Suppressor macrophage treated with lipopolysaccharide for 4 hours (primary cell): ENCODE data around the gene FTH1.
"Not testable (repeated sequence)": the region's sequence is repeated elsewhere in the genome, so short reads cannot be mapped to it uniquely, and the experiment has no call there.

Experiments used
- DNase-seq: peaks from one replicate; pipeline ENCODE4 v3.0.0-alpha.2; 2020

The FTH1 gene

GRCh38 chr11:61967116-61967923 lies at the start of gene FTH1:
Gene FTH1, minus strand, starts transcription at chr11:61967634. Its CDS starts 209 bp downstream, at chr11:61967425.
- peak; percentile 99 for DNase-seq

DNA sequence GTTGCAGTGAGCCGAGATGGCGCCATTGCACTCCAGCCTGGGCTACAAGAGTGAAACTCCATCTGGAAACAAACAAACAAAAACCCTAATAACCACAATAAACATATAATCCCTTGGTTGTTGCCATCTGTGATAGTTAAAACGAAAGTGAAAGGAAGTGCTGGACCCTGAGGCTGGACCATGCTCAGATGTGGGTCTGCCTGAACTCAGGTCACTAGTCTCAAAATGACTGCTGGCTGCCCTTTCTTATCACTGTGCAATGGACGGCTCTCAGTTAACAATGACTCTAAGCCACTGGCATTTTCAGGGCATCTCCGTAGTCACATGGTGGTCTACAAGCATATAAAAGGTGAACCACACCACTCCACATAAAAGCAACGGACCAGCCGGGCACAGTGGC lies 48.2 kb upstream of the FTH1 start:
- DNase-seq, result peak; percentile 42

DNA sequence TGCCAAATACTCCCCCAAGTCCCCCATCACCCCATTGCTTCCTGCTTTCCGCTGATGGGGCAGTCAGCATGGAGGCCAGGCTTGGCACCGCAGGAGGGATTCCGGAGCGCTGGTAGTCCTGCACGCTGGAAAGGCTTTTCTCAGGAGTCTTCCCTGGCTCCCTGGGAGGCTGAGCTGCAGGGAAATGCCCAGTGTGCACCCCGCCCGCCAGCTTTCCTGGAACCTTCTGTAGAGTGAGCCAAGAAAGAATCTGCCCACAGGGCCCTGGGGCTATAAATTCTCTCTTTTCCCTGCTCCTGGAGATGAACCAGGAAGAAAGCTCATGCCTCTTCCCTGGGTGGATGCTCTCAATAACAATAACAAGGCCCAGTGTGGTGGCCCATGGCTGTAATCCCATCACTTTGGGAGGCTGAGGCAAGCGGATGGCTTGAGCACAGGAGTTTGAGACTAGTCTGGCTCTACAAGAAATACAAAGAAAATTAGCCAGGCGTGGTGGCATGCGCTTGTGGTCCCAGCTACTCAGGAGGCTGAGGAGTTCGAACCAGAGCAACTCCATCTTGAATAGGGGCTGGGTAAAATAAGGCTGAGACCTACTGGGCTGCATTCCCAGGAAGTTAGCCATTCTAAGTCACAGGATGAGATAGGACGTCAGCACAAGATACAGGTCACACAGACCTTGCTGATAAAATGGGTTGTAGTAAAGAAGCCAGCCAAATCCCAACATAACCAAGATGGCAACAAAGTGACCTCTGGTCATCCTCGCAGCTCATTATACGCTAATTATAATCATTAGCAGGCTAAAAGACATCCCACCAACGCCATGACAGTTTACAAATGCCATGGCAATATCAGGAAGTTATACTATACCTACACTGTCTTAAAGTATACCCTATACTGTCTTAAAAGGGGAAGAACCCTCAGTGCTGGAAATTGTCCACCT lies 46.4 kb upstream of the FTH1 start:
- DNase-seq, result peak; percentile 36

GRCh38 chr11:62012832-62013461 lies 45.5 kb upstream of the FTH1 start:
- peak; percentile 51 for DNase-seq

DNA sequence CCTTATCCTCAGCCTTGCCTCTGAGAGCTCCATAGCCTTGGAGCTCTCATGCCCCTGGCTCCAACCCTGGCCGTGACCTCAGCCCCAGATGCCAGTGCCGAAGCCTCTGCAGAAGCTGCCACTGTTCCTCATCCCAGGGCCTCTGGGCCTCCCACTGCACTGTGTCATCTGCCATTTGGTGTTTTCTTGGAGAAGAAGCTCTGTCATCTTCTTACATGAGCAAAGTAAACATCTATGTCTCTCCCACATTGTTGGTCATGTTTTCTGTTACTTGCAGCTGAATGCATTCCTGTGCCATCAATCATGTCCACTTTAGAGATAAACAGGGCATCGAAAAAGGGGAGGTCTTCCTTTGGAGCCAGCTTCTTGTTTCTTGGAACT lies 45.0 kb upstream of the FTH1 start:
- DNase-seq, result peak; percentile 77

GRCh38 chr11:62011881-62012280 lies 44.4 kb upstream of the FTH1 start:
- no peak for DNase-seq

GRCh38 chr11:62010935-62011528 lies 43.6 kb upstream of the FTH1 start:
- no peak for DNase-seq

DNA sequence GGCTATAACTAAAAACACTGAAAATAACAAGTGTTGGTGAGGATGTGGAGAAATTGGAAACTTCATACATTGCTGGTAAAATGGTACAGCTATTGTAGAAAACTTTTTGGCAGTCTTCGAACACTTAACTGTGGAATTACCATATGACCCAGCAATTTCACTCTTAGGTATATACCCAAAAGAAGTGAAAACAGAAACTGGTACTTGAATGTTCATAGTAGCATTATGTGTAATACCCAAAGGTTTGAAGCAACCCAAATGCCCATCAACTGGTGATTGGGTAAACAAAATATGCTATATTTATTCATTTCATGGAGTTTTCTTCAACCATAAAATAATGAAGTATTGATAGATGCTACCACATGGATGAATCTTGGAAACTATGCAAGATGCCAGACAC lies 40.8 kb upstream of the FTH1 start:
- DNase-seq, result peak; percentile 62

- peak; percentile 96 for DNase-seq
Observed at GRCh38 chr11:62004473-62004872, 37.0 kb upstream of the FTH1 start.

- not testable (repeated sequence) for DNase-seq
Observed at GRCh38 chr11:62002283-62002682, 34.8 kb upstream of the FTH1 start.

GRCh38 chr11:62001450-62002191 lies 34.2 kb upstream of the FTH1 start:
- no peak for DNase-seq

DNA sequence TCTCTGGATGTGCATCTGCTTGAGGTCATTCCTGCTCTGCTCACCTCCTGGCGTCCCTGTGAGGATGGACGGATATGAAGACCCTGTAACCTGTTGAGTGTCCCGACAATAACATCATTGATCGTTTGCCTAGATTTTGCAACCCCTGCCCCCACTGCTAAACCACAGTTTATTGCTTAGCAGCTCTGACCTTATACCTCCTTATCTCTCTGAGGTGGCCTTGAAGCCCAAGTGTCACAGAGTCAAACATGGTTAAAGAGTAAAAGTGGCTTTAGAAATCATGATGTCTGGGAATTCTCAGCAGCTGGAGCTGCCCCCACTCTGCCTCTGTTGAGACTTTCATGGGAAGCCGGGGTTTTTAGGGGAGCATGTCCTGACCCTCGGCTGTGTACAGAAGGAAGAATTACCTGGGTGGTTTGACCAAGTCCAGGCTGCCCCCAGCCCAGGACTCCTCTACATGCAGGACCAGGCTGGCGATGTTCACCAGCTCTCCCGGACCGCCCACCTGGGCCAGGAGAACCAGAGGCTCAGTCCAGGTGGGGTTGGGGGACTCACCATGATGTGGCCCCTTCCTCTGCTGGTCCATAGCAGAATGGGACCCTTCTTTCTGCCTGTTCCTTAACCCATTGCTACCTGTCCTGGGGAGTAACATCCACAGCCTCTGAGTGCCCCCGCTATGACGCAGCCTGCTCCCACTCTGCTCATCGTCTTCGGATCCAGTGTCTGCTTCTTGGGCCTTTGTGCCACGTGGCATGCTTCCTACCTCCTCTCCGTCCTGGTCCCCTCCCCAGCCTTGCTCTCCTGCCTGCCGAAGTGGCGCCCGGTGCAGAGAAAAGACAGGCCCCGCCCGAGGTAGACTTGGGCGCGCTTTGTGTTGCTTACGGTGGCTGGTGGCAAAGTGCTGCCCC lies 33.4 kb upstream of the FTH1 start:
- DNase-seq, result no peak

DNA sequence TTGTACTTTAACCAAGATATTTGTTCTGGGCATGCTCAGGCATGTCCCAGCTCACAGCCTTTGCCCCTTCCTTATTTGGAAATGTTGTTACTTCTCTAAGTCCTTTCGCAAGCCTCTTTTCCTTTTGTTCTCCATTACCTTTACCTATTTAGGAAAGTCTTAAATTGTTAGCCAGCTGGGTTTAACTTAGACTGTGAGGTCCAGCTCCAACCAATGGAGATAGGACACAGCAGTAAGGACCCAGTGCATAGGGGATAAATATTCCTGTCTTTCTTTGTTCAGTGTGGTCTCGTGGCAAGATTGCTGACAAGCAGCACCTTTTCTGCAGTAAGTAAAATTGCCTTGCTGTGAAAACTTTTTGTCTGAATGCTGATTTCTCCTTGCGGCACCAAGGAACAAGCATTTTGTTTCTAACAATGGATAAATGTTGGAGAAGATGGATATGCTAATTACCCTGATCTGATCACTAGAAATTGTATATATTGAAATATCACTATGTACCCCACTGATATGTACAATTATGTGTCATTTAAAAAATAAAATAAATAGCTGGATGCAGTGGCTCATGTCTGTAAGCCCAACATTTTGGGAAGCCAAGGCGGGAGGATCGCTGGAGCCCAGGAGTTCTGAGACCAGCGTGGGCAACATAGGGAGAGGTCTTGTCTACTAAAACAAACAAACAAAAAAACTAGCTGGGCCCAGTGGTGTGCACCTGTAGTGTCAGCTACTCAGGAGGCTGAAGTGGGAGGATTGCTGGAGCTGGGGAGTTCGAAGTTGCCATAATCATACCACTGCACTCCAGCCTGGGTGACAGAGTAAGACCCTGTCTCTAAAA lies 31.9 kb upstream of the FTH1 start:
- DNase-seq, result no peak

GRCh38 chr11:61996933-61997332 lies 29.5 kb upstream of the FTH1 start:
- no peak for DNase-seq

DNA sequence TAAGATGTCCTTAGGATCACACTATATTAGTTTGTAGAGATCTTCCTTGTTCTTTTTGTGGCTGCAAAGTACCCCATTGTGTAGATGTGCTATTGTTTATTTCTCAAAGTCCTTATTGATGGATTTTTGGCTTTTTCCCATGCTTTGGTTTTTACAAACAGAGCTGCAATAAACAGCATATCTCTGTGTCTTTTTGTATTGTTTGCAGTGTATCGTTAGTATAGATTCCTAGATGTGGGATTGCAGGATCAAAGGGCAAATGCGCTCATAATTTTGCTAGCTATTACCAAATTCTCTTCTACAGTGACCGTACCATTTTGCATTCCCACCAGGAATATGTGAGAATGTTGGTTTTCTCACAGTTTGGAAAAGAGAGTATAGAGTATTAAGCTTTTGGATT lies 27.5 kb upstream of the FTH1 start:
- DNase-seq, result no peak

DNA sequence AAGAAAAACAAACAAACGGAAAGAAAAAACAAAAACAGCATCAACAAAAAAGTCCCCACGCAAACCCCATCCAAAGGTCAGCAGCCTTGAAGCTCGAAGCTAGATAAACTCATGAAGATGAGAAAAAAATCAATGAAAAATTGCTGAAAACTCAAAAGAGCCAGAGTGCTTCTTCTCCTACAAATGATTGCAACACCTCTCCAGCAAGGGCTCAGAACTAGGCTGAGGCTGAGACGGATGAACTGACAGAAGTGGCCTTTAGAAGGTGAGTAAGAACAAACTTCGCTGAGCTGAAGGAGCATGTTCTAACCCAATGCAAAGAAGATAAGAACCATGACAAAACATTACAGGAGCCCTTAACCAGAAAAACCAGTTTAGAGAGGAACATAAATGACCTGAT lies 18.4 kb upstream of the FTH1 start:
- peak; percentile 48 for DNase-seq

GRCh38 chr11:61983419-61983818 lies 16.0 kb upstream of the FTH1 start:
- DNase-seq, result no peak

- DNase-seq, result no peak
Observed at GRCh38 chr11:61980783-61981541, 13.5 kb upstream of the FTH1 start.
